ENCODE data around the gene GLT8D1. TPM values are rescaled to one million over a fixed set of nuclear protein-coding genes. Genes with fewer than 3 reads are reported as not detected.
A peak's percentile ranks its signal among the peaks of the same experiment; 100 is the strongest.

GLT8D1 gene
- total and polyA plus RNA-seq, 9 of the 15 experiments (the other 6 are each of a cell fraction or from before 2014, with no cell fraction given), result 14.1 to 65.9 (median 33.7) TPM

GRCh38 chr3:52685709-52686691 is 19.6 kb downstream of the GLT8D1 start, which contains the start of the genes GNL3 and PBRM1 (continued):
- TF ChIP-seq, protein P1, sequence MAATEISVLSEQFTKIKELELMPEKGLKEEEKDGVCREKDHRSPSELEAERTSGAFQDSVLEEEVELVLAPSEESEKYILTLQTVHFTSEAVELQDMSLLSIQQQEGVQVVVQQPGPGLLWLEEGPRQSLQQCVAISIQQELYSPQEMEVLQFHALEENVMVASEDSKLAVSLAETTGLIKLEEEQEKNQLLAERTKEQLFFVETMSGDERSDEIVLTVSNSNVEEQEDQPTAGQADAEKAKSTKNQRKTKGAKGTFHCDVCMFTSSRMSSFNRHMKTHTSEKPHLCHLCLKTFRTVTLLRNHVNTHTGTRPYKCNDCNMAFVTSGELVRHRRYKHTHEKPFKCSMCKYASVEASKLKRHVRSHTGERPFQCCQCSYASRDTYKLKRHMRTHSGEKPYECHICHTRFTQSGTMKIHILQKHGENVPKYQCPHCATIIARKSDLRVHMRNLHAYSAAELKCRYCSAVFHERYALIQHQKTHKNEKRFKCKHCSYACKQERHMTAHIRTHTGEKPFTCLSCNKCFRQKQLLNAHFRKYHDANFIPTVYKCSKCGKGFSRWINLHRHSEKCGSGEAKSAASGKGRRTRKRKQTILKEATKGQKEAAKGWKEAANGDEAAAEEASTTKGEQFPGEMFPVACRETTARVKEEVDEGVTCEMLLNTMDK (IDR thresholded peaks at IDR 0.05; ENCODE audit: borderline replicate concordance, insufficient read depth, low read depth, low read length, poor library complexity, severe bottlenecking), result no peak
- TF ChIP-seq XRCC4 (IDR thresholded peaks at IDR 0.05; ENCODE audit: extremely low read depth, insufficient read depth, insufficient read length) (no peak), ZNF12 (CRISPR knock-in tag; IDR thresholded peaks at IDR 0.05) (no peak), ZNF785 (CRISPR knock-in tag; IDR thresholded peaks at IDR 0.05) (no peak), ZFP36 (IDR thresholded peaks at IDR 0.05; ENCODE audit: low read depth, low read length, partially characterized antibody) (no peak), ZBTB8A (IDR thresholded peaks at IDR 0.05; ENCODE audit: partially characterized antibody) (no peak), DMBX1 (CRISPR knock-in tag; IDR thresholded peaks at IDR 0.05; ENCODE audit: borderline replicate concordance) (no peak), CSDE1 (IDR thresholded peaks at IDR 0.05) (no peak), ZNF764 (CRISPR knock-in tag; IDR thresholded peaks at IDR 0.05; ENCODE audit: low read depth) (no peak), SIRT6 (IDR thresholded peaks at IDR 0.05; ENCODE audit: low read depth, low read length) (no peak), ZBED1 (IDR thresholded peaks at IDR 0.05) (0 out of 2 replicates have a peak, but pooled peaks have one; percentile 24), TAF1 (IDR thresholded peaks at IDR 0.05; ENCODE audit: control insufficient read depth, extremely low read depth, insufficient read depth, low read length, severe bottlenecking) (peak; percentile 91), MTF1 (CRISPR knock-in tag; IDR thresholded peaks at IDR 0.05; ENCODE audit: borderline replicate concordance) (no peak), FOS (IDR thresholded peaks at IDR 0.05; ENCODE audit: extremely low read depth, insufficient read length) (no peak), NKRF (IDR thresholded peaks at IDR 0.05; ENCODE audit: borderline replicate concordance) (peak; percentile 99), BHLHE40 (IDR thresholded peaks at IDR 0.05; ENCODE audit: low read length) (peak; percentile 74), STAG1 (CRISPR knock-in tag; IDR thresholded peaks at IDR 0.05; ENCODE audit: borderline replicate concordance) (no peak), ZNF280B (CRISPR knock-in tag; IDR thresholded peaks at IDR 0.05) (no peak), ARNT (IDR thresholded peaks at IDR 0.05) (no peak)
- TF ChIP-seq, protein P2, sequence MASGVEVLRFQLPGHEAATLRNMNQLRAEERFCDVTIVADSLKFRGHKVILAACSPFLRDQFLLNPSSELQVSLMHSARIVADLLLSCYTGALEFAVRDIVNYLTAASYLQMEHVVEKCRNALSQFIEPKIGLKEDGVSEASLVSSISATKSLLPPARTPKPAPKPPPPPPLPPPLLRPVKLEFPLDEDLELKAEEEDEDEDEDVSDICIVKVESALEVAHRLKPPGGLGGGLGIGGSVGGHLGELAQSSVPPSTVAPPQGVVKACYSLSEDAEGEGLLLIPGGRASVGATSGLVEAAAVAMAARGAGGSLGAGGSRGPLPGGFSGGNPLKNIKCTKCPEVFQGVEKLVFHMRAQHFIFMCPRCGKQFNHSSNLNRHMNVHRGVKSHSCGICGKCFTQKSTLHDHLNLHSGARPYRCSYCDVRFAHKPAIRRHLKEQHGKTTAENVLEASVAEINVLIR (CRISPR knock-in tag; IDR thresholded peaks at IDR 0.05), result 0 out of 2 replicates have a peak, but pooled peaks have one; percentile 53
